HG03457 (cell line): ENCODE measurements around the gene COG7.

Source experiments
- ATAC-seq: cut with Tn5 transposase; IDR thresholded peaks from one replicate; pipeline ENCODE4 v1.9.1; 2021; ENCODE audit warnings: moderate number of reproducible peaks; ENCODE audit not compliant: unreplicated experiment

COG7 gene

GRCh38 chr16:23365602-23366240, 87.3 kb downstream of the COG7 start:
- no peak for ATAC-seq

- ATAC-seq, result no peak
Measured at GRCh38 chr16:23362460-23363317, 90.3 kb downstream of the COG7 start.

- no peak for ATAC-seq
Measured at GRCh38 chr16:23359092-23359760, 93.8 kb downstream of the COG7 start.

- no peak for ATAC-seq
Measured at GRCh38 chr16:23357761-23358290, 95.2 kb downstream of the COG7 start.

GRCh38 chr16:23356941-23357340, 96.0 kb downstream of the COG7 start:
- ATAC-seq, result no peak

- no peak for ATAC-seq
Measured at GRCh38 chr16:23355106-23355670, 97.8 kb downstream of the COG7 start.

- no peak for ATAC-seq
Measured at GRCh38 chr16:23354246-23354645, 98.7 kb downstream of the COG7 start.

GRCh38 chr16:23353440-23353839, 99.5 kb downstream of the COG7 start:
- no peak for ATAC-seq

GRCh38 chr16:23351360-23351759, 101.6 kb downstream of the COG7 start:
- no peak for ATAC-seq

- no peak for ATAC-seq
Measured at GRCh38 chr16:23348579-23349469, 104.2 kb downstream of the COG7 start.

GRCh38 chr16:23345237-23345636, 107.8 kb downstream of the COG7 start:
- no peak for ATAC-seq

- ATAC-seq, result no peak
Measured at GRCh38 chr16:23343643-23344612, 109.1 kb downstream of the COG7 start.

GRCh38 chr16:23342083-23342640, 110.8 kb downstream of the COG7 start:
- ATAC-seq, result no peak

GRCh38 chr16:23339787-23340186, 113.2 kb downstream of the COG7 start:
- no peak for ATAC-seq
